ENCODE measurements around the gene SELENOI.
"Not testable (repeated sequence)": the region's sequence is repeated elsewhere in the genome, so short reads cannot be mapped to it uniquely, and the experiment has no call there.

Gene SELENOI

DNA sequence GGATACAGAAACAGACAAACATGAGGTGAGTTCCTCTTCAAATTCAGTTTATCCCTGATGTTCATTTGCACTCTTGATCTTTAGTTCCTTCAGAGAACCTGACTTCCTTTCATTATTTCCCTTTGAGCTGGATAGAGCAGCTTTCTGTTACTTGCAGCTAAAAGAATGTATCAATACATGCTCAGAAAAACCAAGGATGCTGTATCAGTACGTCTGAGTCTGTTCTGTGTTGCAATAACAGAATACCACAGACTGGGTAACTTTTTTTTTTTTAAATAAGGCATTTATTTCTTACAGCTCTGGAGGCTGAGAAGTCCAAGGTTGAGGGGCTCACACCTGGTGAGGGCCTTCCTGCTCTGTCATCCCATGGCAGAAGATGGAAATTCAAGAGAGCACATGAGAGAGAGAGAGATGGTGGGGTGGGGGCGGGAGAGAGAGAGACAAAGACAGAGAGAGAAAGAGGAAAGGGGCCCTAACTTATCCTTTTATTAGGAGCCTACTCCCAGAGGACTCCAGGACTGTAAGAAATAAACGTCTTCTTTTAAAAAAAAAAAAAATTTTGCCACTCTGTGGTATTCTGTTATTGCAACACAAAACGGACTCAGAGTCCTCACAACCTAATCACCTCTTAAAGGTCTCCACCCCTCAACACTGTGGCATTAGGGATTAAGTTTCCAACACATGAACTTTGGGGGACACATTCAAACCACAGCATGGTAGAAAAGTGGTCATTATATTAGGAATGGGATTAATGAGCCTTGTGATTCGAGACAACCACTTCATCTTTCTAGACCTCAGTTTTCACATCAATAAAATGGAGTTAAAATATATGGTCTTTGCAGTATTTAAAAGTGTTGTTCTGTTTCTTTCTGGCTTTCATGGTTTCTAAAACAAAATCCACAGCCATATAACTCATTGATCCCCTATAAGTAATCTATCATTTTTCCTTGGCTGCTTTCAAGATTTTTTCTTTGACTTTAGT is 18.4 kb upstream of the SELENOI start:
- no peak for DNase-seq (ENCODE audit: low spot score)

DNA sequence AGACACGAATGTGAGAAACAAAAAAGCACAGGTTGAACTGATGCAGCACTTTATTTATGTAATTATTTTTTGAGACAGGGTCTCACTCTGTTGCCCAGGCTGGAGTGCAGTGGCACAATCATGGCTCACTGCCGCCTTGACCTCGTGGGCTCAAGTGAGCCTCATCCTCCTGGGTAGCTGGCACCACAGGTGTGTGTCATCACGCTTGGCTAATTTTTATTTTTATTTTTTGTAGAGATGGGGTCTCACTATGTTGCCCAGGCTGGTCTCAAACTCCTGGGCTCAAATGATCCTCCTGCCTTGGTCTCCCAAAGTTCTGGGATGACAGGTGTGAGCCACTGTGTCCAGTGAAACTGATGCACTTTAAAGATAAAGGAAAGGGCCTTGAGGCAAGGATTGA is 16.9 kb upstream of the SELENOI start:
- not testable (repeated sequence) for DNase-seq (ENCODE audit: low spot score)

DNA sequence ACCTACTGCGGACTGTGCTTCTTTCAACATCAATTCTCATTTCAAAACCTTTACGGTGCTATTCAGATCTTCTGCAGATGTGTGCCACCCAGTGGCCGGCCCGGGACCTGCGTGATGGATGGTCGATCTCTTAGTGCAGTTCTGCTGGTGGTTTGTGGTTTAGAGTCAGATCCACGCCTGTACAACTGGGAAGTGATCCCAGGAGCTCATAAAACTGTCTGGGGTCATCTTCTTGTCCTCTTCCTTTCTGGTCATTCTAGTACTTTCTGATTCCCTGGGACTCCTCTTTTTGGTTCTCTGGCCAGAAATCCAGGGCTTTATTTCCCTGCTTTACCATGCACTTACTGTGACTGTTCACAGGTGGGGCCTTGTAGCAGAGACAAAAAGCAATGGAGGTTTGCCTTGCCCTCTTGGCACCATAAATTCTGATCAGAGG is 15.8 kb upstream of the SELENOI start:
- DNase-seq (ENCODE audit: low spot score), result peak; percentile 80

DNA sequence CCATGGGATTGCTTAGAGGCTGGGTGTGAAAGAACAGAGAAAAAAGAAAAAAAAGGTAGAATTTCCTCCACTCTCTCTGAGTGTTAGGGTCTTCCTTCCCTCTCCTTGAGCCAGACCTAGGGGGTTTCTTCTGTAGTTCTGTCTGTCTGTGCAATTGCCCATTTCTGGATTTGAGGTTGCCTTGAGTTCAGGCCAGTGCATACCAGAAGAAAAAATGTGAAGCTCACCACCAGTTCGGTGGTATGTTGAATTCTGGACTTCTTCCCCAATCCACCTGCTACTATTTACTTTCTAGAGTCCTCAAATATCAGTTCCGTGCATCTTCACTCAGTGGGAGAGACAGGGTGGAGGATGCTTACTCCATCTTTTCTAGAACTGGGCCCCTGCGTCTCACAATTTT is 15.3 kb upstream of the SELENOI start:
- DNase-seq (ENCODE audit: low spot score), result no peak

DNA sequence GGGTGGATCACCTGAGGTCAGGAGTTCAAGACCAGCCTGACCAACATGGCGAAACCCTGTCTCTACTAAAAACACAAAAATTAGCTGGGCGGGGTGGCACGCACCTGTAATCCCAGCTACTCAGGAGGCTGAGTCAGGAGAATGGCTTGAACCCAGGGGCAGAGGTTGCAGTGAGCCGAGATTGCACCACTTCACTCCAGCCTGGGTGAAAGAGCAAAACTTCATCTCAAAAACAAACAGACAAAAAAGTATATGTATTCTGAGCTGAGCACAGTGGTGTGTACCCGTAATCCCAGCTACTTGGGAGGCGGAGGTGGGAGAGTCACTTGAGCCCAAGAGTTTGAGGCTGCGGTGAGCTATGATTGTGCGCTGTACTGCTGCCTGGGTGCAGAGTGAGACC is 14.6 kb upstream of the SELENOI start:
- DNase-seq (ENCODE audit: low spot score), result not testable (repeated sequence)

DNA sequence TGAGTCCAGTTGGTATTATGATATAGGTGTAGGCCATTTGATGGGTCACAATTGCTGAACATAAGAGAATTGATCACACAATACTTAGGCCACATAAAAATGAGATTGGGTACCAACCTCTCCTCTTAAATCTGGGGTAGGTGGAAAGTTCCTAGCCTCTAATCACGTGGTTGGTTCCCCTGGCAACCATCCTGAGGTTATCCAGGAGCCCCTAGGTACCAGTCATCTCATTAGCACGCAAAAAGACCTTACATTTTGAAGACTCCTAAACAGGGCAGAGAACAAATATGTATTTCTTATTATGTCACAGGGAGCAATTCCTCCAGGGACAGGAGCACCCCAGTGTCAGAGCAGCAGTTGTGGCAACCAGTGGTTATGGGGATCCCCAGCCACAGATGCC is 12.7 kb upstream of the SELENOI start:
- DNase-seq (ENCODE audit: low spot score), result no peak

DNA sequence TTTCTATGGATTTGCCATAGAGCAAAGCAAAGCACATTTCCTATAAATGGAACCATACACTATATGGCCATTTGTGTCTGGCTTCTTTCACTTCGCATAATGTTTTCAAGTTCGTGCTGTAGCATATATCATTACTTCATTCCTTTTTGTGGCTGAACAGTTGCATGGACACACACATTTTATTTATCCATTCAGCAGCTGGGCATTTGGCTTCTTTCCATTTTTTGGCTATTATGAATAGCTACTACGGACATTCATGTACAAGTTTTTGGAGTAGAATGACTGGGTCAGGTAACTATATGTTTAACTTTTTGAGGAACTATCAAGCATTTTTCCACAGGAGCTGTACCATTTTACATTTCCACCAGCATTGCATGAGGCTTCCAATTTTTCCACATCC is 10.7 kb upstream of the SELENOI start:
- DNase-seq (ENCODE audit: low spot score), result no peak

DNA sequence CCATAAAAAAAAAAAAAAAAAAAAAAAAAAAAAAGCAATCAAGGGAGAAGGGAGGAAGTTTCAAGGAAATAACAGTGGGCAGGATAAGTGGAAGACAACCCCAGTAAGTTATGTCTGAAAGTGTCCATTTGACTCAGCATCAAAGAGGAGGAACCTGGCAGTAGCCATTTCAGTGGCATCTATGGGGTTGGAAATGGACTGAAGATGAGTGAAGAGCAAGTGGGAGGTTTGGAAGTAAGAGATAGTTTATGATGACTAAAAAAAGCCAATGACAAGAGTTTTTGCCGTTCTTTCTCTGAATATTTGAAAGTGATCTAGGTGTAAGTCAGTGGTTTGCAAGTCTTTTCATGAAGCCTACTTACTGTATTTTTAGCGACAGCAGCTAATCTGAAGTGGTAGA is 9.2 kb upstream of the SELENOI start:
- no peak for DNase-seq (ENCODE audit: low spot score)

DNA sequence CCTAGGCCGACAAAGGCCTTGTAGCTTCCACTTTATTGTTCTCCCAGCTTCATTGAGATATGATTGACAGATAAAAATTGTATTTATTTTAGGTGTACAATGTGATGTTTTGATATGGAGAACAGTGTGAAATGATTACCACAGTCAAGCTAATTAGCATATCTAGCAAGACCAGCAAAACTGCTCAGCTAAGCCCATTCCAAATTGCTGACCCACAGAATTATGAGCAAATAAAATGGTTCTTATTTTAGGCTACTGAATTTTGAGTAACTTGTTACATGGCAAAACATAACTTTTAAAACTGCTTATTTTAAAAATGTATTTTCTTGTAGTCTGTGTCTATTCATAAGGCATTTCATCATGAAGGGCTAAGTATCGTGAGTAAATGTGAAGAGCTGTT is 8.6 kb upstream of the SELENOI start:
- no peak for DNase-seq (ENCODE audit: low spot score)

DNA sequence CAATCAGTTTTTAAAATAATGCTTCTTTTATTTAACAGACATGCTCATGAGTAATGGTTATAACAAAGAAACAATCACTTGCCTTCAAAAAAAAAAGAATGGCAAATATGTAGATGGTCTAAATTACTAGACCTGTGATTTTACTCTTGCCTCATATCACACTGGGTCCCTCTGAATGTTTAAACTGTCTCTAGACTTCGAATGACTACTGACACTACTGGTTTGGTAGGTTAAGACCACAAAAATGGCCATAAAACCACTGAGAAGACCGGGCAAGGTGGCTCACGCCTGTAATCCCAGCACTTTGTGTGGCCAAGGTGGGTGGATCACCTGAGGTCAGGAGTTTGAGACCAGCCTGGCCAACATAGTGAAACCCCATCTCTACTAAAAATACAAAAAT is 5.1 kb upstream of the SELENOI start:
- DNase-seq (ENCODE audit: low spot score), result no peak

DNA sequence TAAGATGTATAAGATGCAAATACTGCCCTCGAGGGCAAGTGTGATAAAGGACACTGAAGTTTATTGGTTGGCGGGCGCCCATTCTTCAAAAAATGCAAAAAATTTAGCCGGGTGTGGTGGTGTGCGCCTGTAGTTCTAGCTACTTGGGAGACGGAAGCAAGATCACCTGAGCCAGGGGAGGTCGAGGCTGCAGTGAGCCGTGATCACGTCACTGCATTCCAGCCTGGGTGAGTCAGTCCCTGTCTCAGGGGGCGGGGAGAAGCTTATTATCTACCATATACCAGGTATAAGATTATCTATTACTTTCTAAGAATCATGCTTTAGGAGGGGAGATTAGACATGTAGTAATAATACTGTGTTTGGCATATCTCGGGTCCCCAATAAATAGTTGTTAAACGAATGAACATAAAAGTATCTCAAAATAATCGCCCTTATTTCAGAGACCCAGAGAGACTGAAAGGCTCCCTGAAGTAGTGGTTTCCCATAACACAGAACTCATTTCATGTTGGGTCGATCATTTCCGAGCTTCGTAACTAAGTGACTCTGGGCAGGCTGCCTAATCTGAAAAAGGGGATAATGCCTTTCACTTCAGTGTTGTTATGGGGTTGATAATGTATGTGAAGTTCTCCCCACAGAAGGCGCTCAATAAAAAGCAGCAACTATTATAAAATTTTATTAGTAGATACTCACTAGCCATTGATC is 1.2 kb upstream of the SELENOI start:
- peak; percentile 61 for DNase-seq (ENCODE audit: low spot score)

DNA sequence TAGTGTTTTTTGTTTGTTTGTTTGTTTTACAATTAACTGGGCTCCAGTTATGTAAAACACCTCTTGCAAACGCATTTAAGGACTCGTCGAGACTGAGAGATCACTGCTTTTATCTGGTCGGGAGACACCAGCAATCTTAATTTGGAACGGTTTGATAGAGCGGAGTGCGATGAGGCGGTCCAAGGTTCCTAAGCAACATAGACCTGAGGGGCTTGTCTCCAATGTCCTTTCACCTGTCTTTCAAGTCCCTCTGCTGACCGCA is 729 bp upstream of the SELENOI start:
- no peak for DNase-seq (ENCODE audit: low spot score)

DNA sequence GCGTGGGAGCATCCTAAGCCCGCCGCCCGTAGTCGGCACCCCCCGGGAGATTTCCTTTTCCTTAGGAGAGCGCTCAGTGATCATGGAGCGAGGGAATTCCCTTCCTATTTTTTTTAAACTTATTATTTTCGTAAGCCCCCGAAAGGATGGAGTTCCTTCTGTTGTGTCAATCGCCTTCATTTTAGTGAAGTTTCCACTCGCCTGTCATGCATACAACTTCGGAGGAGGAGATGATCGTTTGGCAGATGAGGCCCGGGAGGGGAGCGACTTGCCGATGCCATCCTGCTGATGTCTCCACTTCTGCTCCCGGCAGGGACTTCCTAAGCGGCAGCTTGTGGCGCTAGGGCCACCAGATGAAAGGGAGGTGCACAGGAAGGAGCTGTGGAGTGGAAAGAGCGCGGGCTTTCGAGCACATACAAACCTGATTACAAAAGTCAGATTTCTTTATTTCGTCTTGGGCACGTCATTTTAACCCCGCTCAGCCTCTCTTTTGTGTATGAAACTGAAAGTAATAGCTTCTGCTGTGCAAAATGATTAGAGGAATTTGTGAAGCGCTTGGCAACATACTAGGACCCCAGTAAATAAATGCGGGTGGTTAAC is 611 bp downstream of the SELENOI start, which contains the start of gene ADGRF3:
Gene ADGRF3, minus strand, starts transcription at position 336 of the 600 bp plus-strand sequence. CDS start 555 bp downstream, outside the sequence.
- peak; percentile 59 for DNase-seq (ENCODE audit: low spot score)

DNA sequence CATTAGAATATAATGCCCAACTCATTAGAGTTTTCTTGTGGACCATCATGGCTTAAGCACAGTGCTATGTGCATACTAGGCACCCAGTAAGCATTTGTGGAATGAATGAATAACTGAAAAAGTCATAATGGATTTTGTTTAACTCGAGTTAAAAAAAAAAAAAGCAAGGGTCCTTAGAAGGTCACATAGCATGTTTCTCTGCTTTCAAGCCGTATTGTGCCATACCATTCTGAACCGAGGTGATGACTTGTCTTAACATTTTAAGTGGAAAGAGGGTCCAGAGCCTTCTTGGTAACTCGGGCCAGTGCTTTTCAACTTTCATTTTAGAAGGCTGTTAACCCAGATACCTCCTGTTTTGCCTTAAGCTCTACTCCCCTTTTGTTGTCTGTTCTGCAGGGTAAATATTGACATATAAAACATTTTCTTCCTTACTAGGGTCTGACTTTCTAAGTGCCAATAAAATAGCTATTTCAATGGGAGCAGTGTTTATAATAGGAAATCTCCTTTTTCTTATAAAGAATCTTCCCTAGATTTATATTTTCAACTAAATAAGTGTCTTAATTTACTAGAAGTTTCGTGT is 1.4 kb downstream of the SELENOI start:
- DNase-seq (ENCODE audit: low spot score), result no peak

DNA sequence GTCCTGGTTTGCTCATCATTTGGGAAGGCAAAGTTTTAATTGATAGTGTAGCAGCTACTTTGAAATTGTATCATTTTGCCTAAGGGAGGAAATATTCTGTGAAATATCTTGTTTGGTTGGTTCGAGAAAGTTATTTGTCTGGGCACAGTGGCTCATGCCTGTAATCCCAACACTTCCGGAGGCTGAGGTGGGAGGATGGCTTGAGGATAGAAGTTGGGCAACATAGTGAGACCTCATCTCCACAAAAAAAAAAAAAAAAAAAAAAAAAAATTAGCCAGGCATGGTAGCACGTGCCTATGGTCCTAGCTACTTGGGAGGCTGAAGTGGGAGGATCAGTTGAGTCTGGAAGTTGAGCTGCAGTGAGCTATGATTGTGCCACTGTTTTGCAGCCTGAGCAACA is 3.7 kb downstream of the SELENOI start:
- no peak for DNase-seq (ENCODE audit: low spot score)

DNA sequence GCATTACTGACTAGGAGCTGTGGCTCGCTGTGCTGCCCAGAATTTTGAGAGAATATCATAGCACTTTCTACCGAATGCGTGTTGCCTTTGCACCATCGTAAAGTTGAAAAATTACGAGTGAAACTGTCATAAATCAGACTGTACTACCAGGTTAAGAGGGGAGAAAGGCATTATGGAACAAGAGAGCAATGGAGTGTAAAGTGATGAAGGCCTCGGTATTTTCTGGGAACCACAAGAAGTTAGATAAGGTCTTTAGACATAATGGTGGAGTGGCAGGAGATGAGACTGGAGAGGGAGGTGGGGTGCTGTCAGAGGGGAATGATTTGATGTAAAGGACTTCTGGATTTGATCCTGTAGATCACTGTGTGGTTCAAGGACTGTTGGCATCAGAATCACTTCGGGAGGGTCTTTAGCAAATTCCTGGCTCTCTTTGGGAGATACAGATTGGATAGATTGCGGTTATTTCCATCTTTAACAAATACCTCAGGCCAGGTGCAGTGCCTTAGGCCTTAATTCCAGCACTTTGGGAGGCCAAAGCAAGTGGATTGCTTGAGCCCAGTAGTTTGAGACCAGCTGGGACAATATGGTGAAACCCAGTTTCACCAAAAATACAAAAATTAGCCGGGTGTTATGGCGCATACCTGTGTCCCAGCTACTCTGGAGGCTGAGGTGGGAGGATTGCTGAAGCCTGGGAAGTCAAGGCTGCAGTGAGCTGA is 5.6 kb downstream of the SELENOI start:
- no peak for DNase-seq (ENCODE audit: low spot score)

DNA sequence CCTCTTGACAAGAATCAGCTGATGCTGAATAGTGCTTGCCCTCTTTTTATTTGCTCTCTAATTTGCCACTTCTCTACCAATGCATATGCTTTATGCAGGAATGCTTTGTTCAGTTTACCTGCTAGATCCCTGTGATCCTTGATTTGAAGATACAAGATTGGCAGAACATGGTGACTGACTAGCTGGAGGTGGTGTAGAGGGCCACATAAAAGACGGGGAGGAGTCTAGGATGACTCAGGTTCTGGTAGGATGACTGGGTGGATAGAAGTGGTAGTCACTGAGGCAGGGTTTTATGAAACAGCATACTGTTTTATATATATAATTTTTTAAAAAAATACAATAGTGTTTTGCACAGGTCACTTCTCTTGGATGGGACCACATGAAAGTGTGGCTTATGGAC is 6.9 kb downstream of the SELENOI start:
- DNase-seq (ENCODE audit: low spot score), result peak; percentile 73

DNA sequence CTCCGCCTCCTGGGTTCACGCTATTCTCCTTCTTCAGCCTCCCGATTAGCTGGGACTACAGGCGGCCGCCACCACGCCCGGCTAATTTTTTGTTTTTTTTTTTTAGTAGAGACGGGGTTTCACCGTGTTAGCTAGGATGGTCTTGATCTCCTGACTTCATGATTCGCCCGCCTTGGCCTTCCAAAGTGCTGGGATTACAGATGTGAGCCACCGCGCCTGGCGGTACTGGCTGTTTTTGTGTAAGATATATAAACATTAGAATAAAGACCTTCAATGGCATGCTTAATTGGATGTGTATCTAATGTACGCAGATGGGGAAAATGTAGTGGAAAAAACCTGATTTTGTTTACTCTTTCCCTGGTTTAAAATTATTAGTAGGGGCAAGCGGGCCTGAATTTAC is 8.5 kb downstream of the SELENOI start:
- DNase-seq (ENCODE audit: low spot score), result not testable (repeated sequence)

DNA sequence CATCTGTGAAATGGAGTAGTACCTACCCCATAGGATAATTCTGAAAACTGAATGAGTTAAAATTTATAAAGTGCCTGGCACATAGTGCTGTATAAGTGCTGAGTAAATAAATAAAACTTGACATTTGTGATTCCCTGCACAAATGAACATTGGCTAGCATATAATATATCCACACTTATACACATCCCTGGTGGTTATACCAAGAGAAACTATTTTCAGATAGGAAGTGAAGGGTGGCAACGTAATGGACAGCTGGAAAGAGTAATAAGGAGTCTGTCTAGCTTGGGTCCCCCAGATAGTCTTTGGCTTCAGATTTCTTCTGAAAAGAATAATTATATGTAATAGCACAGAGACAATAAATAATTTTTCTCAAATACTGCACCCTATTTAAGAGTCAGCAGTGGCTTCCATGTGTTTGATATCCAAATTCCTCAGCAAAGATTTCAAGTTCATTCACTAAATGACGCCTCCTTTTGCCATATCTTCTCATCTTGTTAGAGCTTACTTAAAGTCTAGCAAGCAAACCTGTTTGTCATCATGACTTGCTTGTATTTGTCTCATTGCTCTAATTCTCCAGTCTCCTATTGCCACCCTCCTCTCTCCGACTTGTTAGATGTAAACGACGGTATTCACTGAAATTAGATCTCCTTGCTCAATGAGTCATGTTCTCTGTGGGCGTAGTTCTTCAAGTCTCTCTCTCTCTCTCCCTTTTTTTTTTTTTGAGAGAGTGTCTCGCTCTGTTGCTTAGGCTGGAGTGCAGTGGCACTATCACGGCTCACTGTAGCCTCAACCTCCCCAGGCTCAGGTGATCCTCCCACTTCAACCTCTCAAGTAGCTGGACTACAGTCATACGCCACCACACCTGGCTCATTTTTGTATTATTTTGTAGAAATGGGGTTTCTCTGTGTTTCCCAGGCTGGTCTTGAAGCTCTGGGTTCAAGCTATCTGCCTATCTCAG is 9.4 kb downstream of the SELENOI start:
- DNase-seq (ENCODE audit: low spot score), result peak; percentile 93

DNA sequence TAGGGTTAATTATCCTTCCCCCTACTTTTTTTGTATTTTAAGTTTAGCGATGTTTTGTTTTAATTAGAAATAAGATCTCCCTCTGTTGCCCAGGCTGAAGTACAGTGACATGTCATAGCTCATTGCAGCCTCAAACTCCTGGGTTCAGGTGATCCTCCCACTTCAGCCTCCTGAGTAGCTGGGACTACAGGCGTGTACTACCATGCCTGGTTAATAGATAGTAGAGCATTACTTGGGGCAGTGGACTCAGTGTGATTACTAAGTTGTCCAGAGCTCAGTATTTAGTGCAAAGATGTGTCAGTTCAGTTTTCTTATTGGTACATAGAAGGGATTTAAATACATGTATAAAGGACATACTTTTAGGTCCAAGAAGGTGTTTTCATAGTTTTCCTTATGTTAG is 10.2 kb downstream of the SELENOI start:
- peak; percentile 64 for DNase-seq (ENCODE audit: low spot score)

DNA sequence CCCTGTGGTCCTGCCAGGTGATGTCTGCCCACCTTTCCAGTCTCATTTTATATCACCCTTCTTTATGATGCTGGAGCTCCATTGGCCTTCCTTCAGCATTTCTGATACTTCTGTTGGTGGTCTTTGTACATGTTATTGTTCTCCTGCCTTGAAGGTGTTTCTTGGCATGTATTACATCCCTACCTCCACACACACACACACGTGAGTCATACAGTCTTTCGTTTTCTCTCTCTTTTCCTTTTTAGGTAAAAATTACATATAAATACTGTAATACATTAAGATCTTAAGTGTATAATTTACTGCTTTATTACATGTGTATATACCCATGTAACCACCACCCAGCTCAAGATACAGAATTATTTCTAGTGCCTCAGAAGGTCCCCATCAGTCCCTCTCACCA is 10.8 kb downstream of the SELENOI start:
- DNase-seq (ENCODE audit: low spot score), result no peak

Data from hematopoietic multipotent progenitor cell treated with erythropoietin and hydrocortisone succinate and interleukin-3 and kit ligand, for 15 days (in vitro differentiated cells).